Measurements from ENCODE around the gene MUSK.
"Not testable (repeated sequence)": the region's sequence is repeated elsewhere in the genome, so short reads cannot be mapped to it uniquely, and the experiment has no call there.

The MUSK gene

GRCh38 chr9:110650261-110650660 is 18.3 kb upstream of the MUSK start:
- no peaks in the 10 kb centered on the region for H3K36me3 ChIP-seq (ENCODE audit: insufficient read depth, low read length)
- H3K9ac ChIP-seq (ENCODE audit: low read depth, low read length) = no peak overlapping the region
- WGBS = 98% methylated on average over 3 of the region's 3 CpGs
- no peaks in the 10 kb centered on the region for H3K4me1 ChIP-seq (ENCODE audit: insufficient read depth, low read length)
- no peak overlapping the region for H3K4me3 ChIP-seq (ENCODE audit: low read length)
- no peaks in the 10 kb centered on the region for H3K9me3 ChIP-seq (ENCODE audit: insufficient read depth, low read depth, low read length)
- no peaks in the 10 kb centered on the region for H3K27me3 ChIP-seq (ENCODE audit: insufficient read depth, low read length)
- H3K27ac ChIP-seq (ENCODE audit: low read depth, low read length) = no peak overlapping the region

GRCh38 chr9:110650991-110651411 is 17.6 kb upstream of the MUSK start:
- H3K4me3 ChIP-seq (ENCODE audit: low read length) = no peak overlapping the region
- WGBS = 99% methylated on average over 6 of the region's 6 CpGs
- H3K9ac ChIP-seq (ENCODE audit: low read depth, low read length) = no peak overlapping the region
- no peaks in the 10 kb centered on the region for H3K27me3 ChIP-seq (ENCODE audit: insufficient read depth, low read length)
- no peak overlapping the region for H3K27ac ChIP-seq (ENCODE audit: low read depth, low read length)
- H3K9me3 ChIP-seq (ENCODE audit: insufficient read depth, low read depth, low read length) = no peaks in the 10 kb centered on the region
- H3K4me1 ChIP-seq (ENCODE audit: insufficient read depth, low read length) = no peaks in the 10 kb centered on the region
- H3K36me3 ChIP-seq (ENCODE audit: insufficient read depth, low read length) = no peaks in the 10 kb centered on the region

GRCh38 chr9:110655754-110656641 is 12.6 kb upstream of the MUSK start:
- no peak overlapping the region for H3K27ac ChIP-seq (ENCODE audit: low read depth, low read length)
- 94% methylated on average over 4 of the region's 6 CpGs for WGBS
- no peaks in the 10 kb centered on the region for H3K27me3 ChIP-seq (ENCODE audit: insufficient read depth, low read length)
- H3K4me3 ChIP-seq (ENCODE audit: low read length) = no peak overlapping the region
- no peaks in the 10 kb centered on the region for H3K36me3 ChIP-seq (ENCODE audit: insufficient read depth, low read length)
- no peaks in the 10 kb centered on the region for H3K4me1 ChIP-seq (ENCODE audit: insufficient read depth, low read length)
- no peaks in the 10 kb centered on the region for H3K9me3 ChIP-seq (ENCODE audit: insufficient read depth, low read depth, low read length)
- no peak overlapping the region for H3K9ac ChIP-seq (ENCODE audit: low read depth, low read length)

- H3K9me3 ChIP-seq (ENCODE audit: insufficient read depth, low read depth, low read length) = no peaks in the 10 kb centered on the region
- WGBS = 100% methylated on average over 1 of the region's 2 CpGs
Measured at GRCh38 chr9:110659891-110660541, 8.6 kb upstream of the MUSK start.

GRCh38 chr9:110669433-110669832 is 842 bp downstream of the MUSK start:
- H3K9me3 ChIP-seq (ENCODE audit: insufficient read depth, low read depth, low read length) = no peaks in the 10 kb centered on the region
- H3K4me1 ChIP-seq (ENCODE audit: insufficient read depth, low read length) = no peaks in the 10 kb centered on the region
- H3K36me3 ChIP-seq (ENCODE audit: insufficient read depth, low read length) = no peaks in the 10 kb centered on the region
- H3K4me3 ChIP-seq (ENCODE audit: low read length) = no peak overlapping the region
- no peak overlapping the region for H3K9ac ChIP-seq (ENCODE audit: low read depth, low read length)
- no peaks in the 10 kb centered on the region for H3K27me3 ChIP-seq (ENCODE audit: insufficient read depth, low read length)
- 88% methylated on average over 5 of the region's 5 CpGs for WGBS
- no peak overlapping the region for H3K27ac ChIP-seq (ENCODE audit: low read depth, low read length)

More at GRCh38 chr9:110659891-110660541, 8.6 kb upstream of the MUSK start:
- Histone ChIP-seq H3K9ac (ENCODE audit: low read depth, low read length) (no peak overlapping the region), H3K4me1 (ENCODE audit: insufficient read depth, low read length) (no peaks in the 10 kb centered on the region), H3K4me3 (ENCODE audit: low read length) (no peak overlapping the region), H3K27ac (ENCODE audit: low read depth, low read length) (no peak overlapping the region), H3K36me3 (ENCODE audit: insufficient read depth, low read length) (no peaks in the 10 kb centered on the region), H3K27me3 (ENCODE audit: insufficient read depth, low read length) (no peaks in the 10 kb centered on the region)

GRCh38 chr9:110671849-110672248 is 3.3 kb downstream of the MUSK start:
- no CpG with 5 or more reads among the region's 4 CpGs for WGBS
- Histone ChIP-seq H3K4me1 (ENCODE audit: insufficient read depth, low read length) (no peaks in the 10 kb centered on the region), H3K27me3 (ENCODE audit: insufficient read depth, low read length) (no peaks in the 10 kb centered on the region), H3K9me3 (ENCODE audit: insufficient read depth, low read depth, low read length) (no peaks in the 10 kb centered on the region), H3K9ac (ENCODE audit: low read depth, low read length) (no peak overlapping the region), H3K36me3 (ENCODE audit: insufficient read depth, low read length) (no peaks in the 10 kb centered on the region), H3K27ac (ENCODE audit: low read depth, low read length) (no peak overlapping the region), H3K4me3 (ENCODE audit: low read length) (no peak overlapping the region)

GRCh38 chr9:110672873-110673510 is 4.4 kb downstream of the MUSK start:
- Histone ChIP-seq H3K4me3 (ENCODE audit: low read length) (no peak overlapping the region), H3K4me1 (ENCODE audit: insufficient read depth, low read length) (no peaks in the 10 kb centered on the region), H3K9ac (ENCODE audit: low read depth, low read length) (no peak overlapping the region), H3K36me3 (ENCODE audit: insufficient read depth, low read length) (no peaks in the 10 kb centered on the region), H3K27ac (ENCODE audit: low read depth, low read length) (no peak overlapping the region), H3K27me3 (ENCODE audit: insufficient read depth, low read length) (no peaks in the 10 kb centered on the region), H3K9me3 (ENCODE audit: insufficient read depth, low read depth, low read length) (no peaks in the 10 kb centered on the region)
- 97% methylated on average over 3 of the region's 3 CpGs for WGBS

GRCh38 chr9:110687497-110687896 is 18.9 kb downstream of the MUSK start:
- Histone ChIP-seq H3K27me3 (ENCODE audit: insufficient read depth, low read length) (no peaks in the 10 kb centered on the region), H3K9me3 (ENCODE audit: insufficient read depth, low read depth, low read length) (no peaks in the 10 kb centered on the region), H3K4me1 (ENCODE audit: insufficient read depth, low read length) (peaks cover 7% of the 10 kb centered on the region; the same call in 1 of the 2 replicates), H3K9ac (ENCODE audit: low read depth, low read length) (no peak overlapping the region), H3K36me3 (ENCODE audit: insufficient read depth, low read length) (no peaks in the 10 kb centered on the region), H3K4me3 (ENCODE audit: low read length) (no peak overlapping the region), H3K27ac (ENCODE audit: low read depth, low read length) (no peak overlapping the region)
- WGBS = 96% methylated on average over 4 of the region's 4 CpGs

- Histone ChIP-seq H3K4me1 (ENCODE audit: insufficient read depth, low read length) (0 out of 2 replicates have a peak, but pooled peaks cover 5% of the 10 kb centered on the region), H3K9me3 (ENCODE audit: insufficient read depth, low read depth, low read length) (no peaks in the 10 kb centered on the region), H3K9ac (ENCODE audit: low read depth, low read length) (no peak overlapping the region), H3K36me3 (ENCODE audit: insufficient read depth, low read length) (no peaks in the 10 kb centered on the region), H3K4me3 (ENCODE audit: low read length) (no peak overlapping the region), H3K27me3 (ENCODE audit: insufficient read depth, low read length) (no peaks in the 10 kb centered on the region), H3K27ac (ENCODE audit: low read depth, low read length) (no peak overlapping the region)
- WGBS = 91% methylated on average over 5 of the region's 5 CpGs
Measured at GRCh38 chr9:110688329-110688728, 19.7 kb downstream of the MUSK start.

- no peaks in the 10 kb centered on the region for H3K36me3 ChIP-seq (ENCODE audit: insufficient read depth, low read length)
- no peaks in the 10 kb centered on the region for H3K4me1 ChIP-seq (ENCODE audit: insufficient read depth, low read length)
- H3K27ac ChIP-seq (ENCODE audit: low read depth, low read length) = no peak overlapping the region
- H3K27me3 ChIP-seq (ENCODE audit: insufficient read depth, low read length) = no peaks in the 10 kb centered on the region
- no peak overlapping the region for H3K9ac ChIP-seq (ENCODE audit: low read depth, low read length)
- WGBS = 95% methylated on average over 5 of the region's 5 CpGs
- H3K9me3 ChIP-seq (ENCODE audit: insufficient read depth, low read depth, low read length) = no peaks in the 10 kb centered on the region
- H3K4me3 ChIP-seq (ENCODE audit: low read length) = no peak overlapping the region
Measured at GRCh38 chr9:110691002-110691549, 22.5 kb downstream of the MUSK start.

GRCh38 chr9:110695846-110696245 is 27.3 kb downstream of the MUSK start:
- 90% methylated on average over 4 of the region's 5 CpGs for WGBS
- not testable (repeated sequence) for H3K9me3 ChIP-seq (ENCODE audit: insufficient read depth, low read depth, low read length); H3K27me3 ChIP-seq (ENCODE audit: insufficient read depth, low read length); H3K27ac ChIP-seq (ENCODE audit: low read depth, low read length); H3K9ac ChIP-seq (ENCODE audit: low read depth, low read length); H3K4me1 ChIP-seq (ENCODE audit: insufficient read depth, low read length); H3K4me3 ChIP-seq (ENCODE audit: low read length); H3K36me3 ChIP-seq (ENCODE audit: insufficient read depth, low read length)
